ENCODE measurements around the gene SYNGR1.
A peak's percentile ranks its signal among the peaks of the same experiment; 100 is the strongest.

SYNGR1 gene

DNA sequence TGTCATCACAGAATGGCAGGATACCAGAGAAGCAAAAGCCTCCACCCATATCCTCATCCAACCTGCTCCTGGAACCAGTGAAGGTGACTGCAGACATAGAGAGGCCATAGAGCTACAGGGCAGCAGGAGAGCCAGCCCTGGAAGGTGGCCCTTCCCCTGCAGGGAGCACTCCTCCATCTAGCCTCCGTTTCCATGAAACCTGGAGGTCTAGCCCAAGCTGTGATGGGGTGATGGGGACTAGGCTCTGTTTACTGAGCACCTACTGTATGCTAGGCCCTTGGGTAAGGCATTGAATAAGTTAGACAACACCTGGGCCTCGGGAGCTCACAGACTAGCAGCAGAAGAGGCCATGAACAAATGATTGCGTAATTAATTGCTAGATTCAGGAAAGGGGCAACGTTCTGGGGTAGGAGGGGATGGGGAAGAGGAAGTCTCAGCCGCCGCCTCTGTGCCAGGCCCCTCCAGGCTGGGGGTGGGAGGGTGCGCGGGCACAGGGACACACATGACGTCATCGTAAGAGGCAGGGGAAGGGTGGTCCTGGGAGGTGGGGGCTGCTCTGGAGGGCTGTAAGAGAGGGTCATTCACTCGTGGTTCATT is 784 bp upstream of the SYNGR1 start:
- no peak overlapping the region for H2BK12ac ChIP-seq (ENCODE audit: low read length)
- peaks cover 1% of the 10 kb centered on the region for H3K9me3 ChIP-seq (ENCODE audit: insufficient read depth, low read depth, low read length)
- H4K91ac ChIP-seq (ENCODE audit: low read depth, low read length) = peak overlapping the region; percentile 48
- peak overlapping the region; percentile 82 for H2AFZ ChIP-seq (ENCODE audit: insufficient read depth, low read length, poor library complexity)
- peak overlapping the region; percentile 85 for H4K8ac ChIP-seq (ENCODE audit: low read depth, low read length)
- peak overlapping the region; percentile 76 for H4K12ac ChIP-seq (ENCODE audit: low read depth, low read length)
- H3K23ac ChIP-seq (ENCODE audit: low read length) = no peak overlapping the region
- peak overlapping the region; percentile 87 for H3K18ac ChIP-seq (ENCODE audit: low read length)
- no peak overlapping the region for H3K27ac ChIP-seq (ENCODE audit: low read depth, low read length)
- H2BK5ac ChIP-seq (ENCODE audit: low read depth, low read length, poor library complexity) = no peak overlapping the region
- no peak overlapping the region for H3K9ac ChIP-seq (ENCODE audit: low read length)
- H2BK120ac ChIP-seq (ENCODE audit: insufficient read depth, low read length, poor library complexity) = no peak overlapping the region
- H3K27me3 ChIP-seq (ENCODE audit: insufficient read depth, low read length) = no peaks in the 10 kb centered on the region
- H3K4me1 ChIP-seq (ENCODE audit: control insufficient read depth in 1 of 2, insufficient read depth in 2 of 2, low read length in 2 of 2) = peaks cover 26 to 31% of the 10 kb centered on the region in 2 experiments
- peaks cover 26% of the 10 kb centered on the region for H3K79me1 ChIP-seq (ENCODE audit: low read length)
- peak overlapping the region; percentile 78 for H3K4me3 ChIP-seq (ENCODE audit: low read depth, low read length)
- WGBS (ENCODE audit: extremely low coverage, insufficient coverage, insufficient read length) = no CpG with 5 or more reads among the region's 11 CpGs
- H3K79me2 ChIP-seq (ENCODE audit: control insufficient read depth, insufficient read depth, low read length, poor library complexity) = peaks cover 10% of the 10 kb centered on the region
- H3K4ac ChIP-seq (ENCODE audit: low read depth, low read length) = peak overlapping the region; percentile 49
- H3K36me3 ChIP-seq (ENCODE audit: control insufficient read depth in 1 of 2, insufficient read depth in 2 of 2, low read length in 2 of 2) = no peaks in the 10 kb centered on the region
- DNase-seq = no peak
- no peak overlapping the region for H2AK5ac ChIP-seq (ENCODE audit: low read length)
- peak overlapping the region; percentile 70 for H3K14ac ChIP-seq (ENCODE audit: low read length)
- H3K4me2 ChIP-seq (ENCODE audit: low read length) = peak overlapping the region; percentile 85

DNA sequence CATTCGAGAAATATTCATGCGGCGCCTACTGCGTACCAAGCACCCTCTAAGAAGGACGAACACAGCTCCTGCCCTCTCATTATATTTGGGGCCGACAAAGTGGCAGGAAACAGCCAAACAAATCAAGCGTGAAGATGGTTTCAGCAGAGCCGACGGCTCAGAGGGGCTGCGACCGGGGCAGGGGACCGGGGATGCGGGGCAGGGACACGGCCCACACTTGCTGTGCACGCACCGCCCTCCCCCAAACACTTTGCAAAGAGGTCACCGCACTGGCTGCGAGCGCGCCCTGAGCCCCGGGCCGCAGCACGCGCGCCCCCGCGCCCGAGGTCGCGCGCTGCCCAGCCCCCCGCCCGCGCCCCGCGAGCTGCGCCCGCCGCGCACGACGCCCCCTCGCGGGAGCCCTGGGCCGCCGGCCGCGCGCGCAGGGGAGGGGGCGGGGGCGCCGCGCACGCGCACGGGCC is 255 bp upstream of the SYNGR1 start:
- no peak overlapping the region for H2AK5ac ChIP-seq (ENCODE audit: low read length)
- H3K4me1 ChIP-seq (ENCODE audit: control insufficient read depth in 1 of 2, insufficient read depth in 2 of 2, low read length in 2 of 2) = peaks cover 26 to 31% of the 10 kb centered on the region in 2 experiments
- H3K27ac ChIP-seq (ENCODE audit: low read depth, low read length) = no peak overlapping the region
- peak overlapping the region; percentile 87 for H3K18ac ChIP-seq (ENCODE audit: low read length)
- H3K79me2 ChIP-seq (ENCODE audit: control insufficient read depth, insufficient read depth, low read length, poor library complexity) = peaks cover 10% of the 10 kb centered on the region
- peak overlapping the region; percentile 49 for H3K4ac ChIP-seq (ENCODE audit: low read depth, low read length)
- peak overlapping the region; percentile 48 for H4K91ac ChIP-seq (ENCODE audit: low read depth, low read length)
- H3K14ac ChIP-seq (ENCODE audit: low read length) = peak overlapping the region; percentile 70
- peaks cover 1% of the 10 kb centered on the region for H3K9me3 ChIP-seq (ENCODE audit: insufficient read depth, low read depth, low read length)
- H3K27me3 ChIP-seq (ENCODE audit: insufficient read depth, low read length) = no peaks in the 10 kb centered on the region
- H2BK12ac ChIP-seq (ENCODE audit: low read length) = peak overlapping the region; percentile 23
- H2BK5ac ChIP-seq (ENCODE audit: low read depth, low read length, poor library complexity) = peak overlapping the region; percentile 38
- peak overlapping the region; percentile 81 for H3K4me3 ChIP-seq (ENCODE audit: low read depth, low read length)
- peak overlapping the region; percentile 76 for H4K12ac ChIP-seq (ENCODE audit: low read depth, low read length)
- peaks cover 26% of the 10 kb centered on the region for H3K79me1 ChIP-seq (ENCODE audit: low read length)
- H2BK120ac ChIP-seq (ENCODE audit: insufficient read depth, low read length, poor library complexity) = peak overlapping the region; percentile 47
- H3K23ac ChIP-seq (ENCODE audit: low read length) = no peak overlapping the region
- H3K36me3 ChIP-seq (ENCODE audit: control insufficient read depth in 1 of 2, insufficient read depth in 2 of 2, low read length in 2 of 2) = no peaks in the 10 kb centered on the region
- peak overlapping the region; percentile 85 for H3K4me2 ChIP-seq (ENCODE audit: low read length)
- no peak overlapping the region for H3K9ac ChIP-seq (ENCODE audit: low read length)
- H2AFZ ChIP-seq (ENCODE audit: insufficient read depth, low read length, poor library complexity) = peak overlapping the region; percentile 82
- WGBS (ENCODE audit: extremely low coverage, insufficient coverage, insufficient read length) = no CpG with 5 or more reads among the region's 57 CpGs
- DNase-seq = peak in 1 of 2 donors; percentile 8
- peak overlapping the region; percentile 85 for H4K8ac ChIP-seq (ENCODE audit: low read depth, low read length)

DNA sequence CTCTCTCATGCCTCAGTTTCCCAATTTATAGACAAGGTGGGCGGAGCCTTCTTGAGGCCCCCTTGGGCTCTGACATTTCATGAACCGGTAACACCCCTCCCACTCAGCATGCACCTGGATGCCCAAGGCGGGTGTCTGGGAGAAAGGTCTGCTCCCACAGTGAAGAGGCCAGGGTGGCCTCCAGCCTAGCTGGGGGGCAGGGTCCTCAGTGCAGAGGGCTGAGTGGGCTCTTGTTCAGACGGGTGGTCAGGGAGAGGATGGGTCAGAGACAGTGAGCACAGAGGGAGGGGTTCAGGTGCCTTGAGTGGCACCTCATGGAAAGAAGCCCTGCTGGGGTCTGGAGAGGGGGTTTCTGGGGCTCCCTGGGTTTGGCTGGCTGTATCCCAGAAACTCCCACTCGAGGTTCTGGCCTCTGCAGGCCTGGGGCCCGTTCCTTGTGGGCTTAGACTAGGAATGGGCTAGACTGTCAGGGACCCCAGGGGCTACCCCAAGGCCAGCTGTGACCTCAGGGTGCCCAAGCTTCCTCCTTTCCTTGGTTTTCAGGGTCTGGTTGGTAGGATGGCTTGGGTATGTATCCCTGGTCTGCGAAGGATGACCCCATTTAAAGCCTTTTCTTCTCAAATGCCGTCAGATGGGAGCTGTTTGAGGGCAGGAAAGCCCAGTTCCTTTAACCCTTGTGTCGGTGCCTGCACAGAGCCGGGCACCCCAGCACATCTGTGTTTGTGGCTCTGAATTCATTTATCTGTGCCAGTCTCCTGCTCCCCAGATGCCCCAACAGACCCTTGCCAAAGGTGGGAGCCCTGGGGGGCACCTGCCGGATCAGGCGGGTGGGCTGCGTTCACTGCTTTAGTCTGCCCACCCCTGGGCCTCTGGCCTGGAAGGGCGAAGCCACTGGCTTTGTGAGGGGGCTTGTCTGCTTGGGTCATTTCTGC is 1.2 kb downstream of the SYNGR1 start:
- H3K18ac ChIP-seq (ENCODE audit: low read length) = peak overlapping the region; percentile 49
- peak overlapping the region; percentile 91 for H4K91ac ChIP-seq (ENCODE audit: low read depth, low read length)
- H2BK120ac ChIP-seq (ENCODE audit: insufficient read depth, low read length, poor library complexity) = peak overlapping the region; percentile 89
- peaks cover 10% of the 10 kb centered on the region for H3K79me2 ChIP-seq (ENCODE audit: control insufficient read depth, insufficient read depth, low read length, poor library complexity)
- H3K4me2 ChIP-seq (ENCODE audit: low read length) = peak overlapping the region; percentile 85
- H3K27me3 ChIP-seq (ENCODE audit: insufficient read depth, low read length) = no peaks in the 10 kb centered on the region
- no CpG with 5 or more reads among the region's 14 CpGs for WGBS (ENCODE audit: extremely low coverage, insufficient coverage, insufficient read length)
- peaks cover 1% of the 10 kb centered on the region for H3K9me3 ChIP-seq (ENCODE audit: insufficient read depth, low read depth, low read length)
- peak overlapping the region; percentile 83 for H2AK5ac ChIP-seq (ENCODE audit: low read length)
- peak overlapping the region; percentile 34 for H4K12ac ChIP-seq (ENCODE audit: low read depth, low read length)
- peak overlapping the region; percentile 77 for H2BK12ac ChIP-seq (ENCODE audit: low read length)
- peak overlapping the region; percentile 43 for H3K4ac ChIP-seq (ENCODE audit: low read depth, low read length)
- no peak overlapping the region for H3K9ac ChIP-seq (ENCODE audit: low read length)
- no peak overlapping the region for H3K4me3 ChIP-seq (ENCODE audit: low read depth, low read length)
- peaks cover 26 to 31% of the 10 kb centered on the region in 2 experiments for H3K4me1 ChIP-seq (ENCODE audit: control insufficient read depth in 1 of 2, insufficient read depth in 2 of 2, low read length in 2 of 2)
- no peak overlapping the region for H3K23ac ChIP-seq (ENCODE audit: low read length)
- peak overlapping the region; percentile 94 for H3K14ac ChIP-seq (ENCODE audit: low read length)
- H2AFZ ChIP-seq (ENCODE audit: insufficient read depth, low read length, poor library complexity) = peak overlapping the region; percentile 26
- H4K8ac ChIP-seq (ENCODE audit: low read depth, low read length) = peak overlapping the region; percentile 82
- DNase-seq = peak in 1 of 2 donors; percentile 27
- H2BK5ac ChIP-seq (ENCODE audit: low read depth, low read length, poor library complexity) = peak overlapping the region; percentile 74
- peaks cover 26% of the 10 kb centered on the region for H3K79me1 ChIP-seq (ENCODE audit: low read length)
- no peaks in the 10 kb centered on the region for H3K36me3 ChIP-seq (ENCODE audit: control insufficient read depth in 1 of 2, insufficient read depth in 2 of 2, low read length in 2 of 2)
- peak overlapping the region; percentile 70 for H3K27ac ChIP-seq (ENCODE audit: low read depth, low read length)

DNA sequence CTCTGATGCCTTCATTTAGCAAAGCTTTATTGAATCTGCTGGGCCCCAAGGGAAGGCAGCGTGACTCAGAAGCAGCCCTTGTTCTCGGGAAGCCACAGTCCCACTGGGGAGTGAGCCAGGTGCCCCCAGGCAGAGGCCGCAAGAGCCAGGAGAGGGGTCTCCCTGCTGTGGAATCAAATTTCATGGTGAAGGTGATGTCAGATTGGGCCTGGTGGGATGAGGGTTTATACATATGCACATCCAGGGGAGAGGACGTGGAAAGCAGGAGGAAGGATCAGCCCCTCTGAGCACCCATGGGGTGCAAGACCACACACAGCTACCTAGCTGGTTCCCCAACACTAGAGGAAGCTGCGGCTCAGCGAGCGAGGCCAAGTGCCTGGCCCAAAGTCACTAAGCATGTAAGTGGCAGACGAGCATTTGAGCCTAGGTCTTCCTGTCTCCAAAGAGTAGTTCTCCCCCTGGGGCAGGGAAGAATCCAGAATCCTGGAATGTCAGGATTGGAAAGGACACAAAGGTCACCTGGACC is 2.0 kb downstream of the SYNGR1 start:
- no CpG with 5 or more reads among the region's 8 CpGs for WGBS (ENCODE audit: extremely low coverage, insufficient coverage, insufficient read length)
- H3K36me3 ChIP-seq (ENCODE audit: control insufficient read depth in 1 of 2, insufficient read depth in 2 of 2, low read length in 2 of 2) = no peaks in the 10 kb centered on the region
- H3K14ac ChIP-seq (ENCODE audit: low read length) = no peak overlapping the region
- no peaks in the 10 kb centered on the region for H3K27me3 ChIP-seq (ENCODE audit: insufficient read depth, low read length)
- no peak overlapping the region for H4K12ac ChIP-seq (ENCODE audit: low read depth, low read length)
- no peak overlapping the region for H3K23ac ChIP-seq (ENCODE audit: low read length)
- no peak overlapping the region for H3K4me3 ChIP-seq (ENCODE audit: low read depth, low read length)
- peak overlapping the region; percentile 16 for H3K4me2 ChIP-seq (ENCODE audit: low read length)
- no peak overlapping the region for H2BK120ac ChIP-seq (ENCODE audit: insufficient read depth, low read length, poor library complexity)
- H3K79me2 ChIP-seq (ENCODE audit: control insufficient read depth, insufficient read depth, low read length, poor library complexity) = peaks cover 10% of the 10 kb centered on the region
- H3K4me1 ChIP-seq (ENCODE audit: control insufficient read depth in 1 of 2, insufficient read depth in 2 of 2, low read length in 2 of 2) = peaks cover 26 to 31% of the 10 kb centered on the region in 2 experiments
- H3K9ac ChIP-seq (ENCODE audit: low read length) = no peak overlapping the region
- H3K4ac ChIP-seq (ENCODE audit: low read depth, low read length) = no peak overlapping the region
- peak overlapping the region; percentile 56 for H4K8ac ChIP-seq (ENCODE audit: low read depth, low read length)
- peak overlapping the region; percentile 91 for H4K91ac ChIP-seq (ENCODE audit: low read depth, low read length)
- no peak overlapping the region for H2AFZ ChIP-seq (ENCODE audit: insufficient read depth, low read length, poor library complexity)
- H3K27ac ChIP-seq (ENCODE audit: low read depth, low read length) = peak overlapping the region; percentile 70
- H3K9me3 ChIP-seq (ENCODE audit: insufficient read depth, low read depth, low read length) = peaks cover 1% of the 10 kb centered on the region
- H2AK5ac ChIP-seq (ENCODE audit: low read length) = peak overlapping the region; percentile 83
- peak overlapping the region; percentile 49 for H3K18ac ChIP-seq (ENCODE audit: low read length)
- H3K79me1 ChIP-seq (ENCODE audit: low read length) = peaks cover 26% of the 10 kb centered on the region
- peak in 1 of 2 donors; percentile 14 for DNase-seq
- peak overlapping the region; percentile 2 for H2BK5ac ChIP-seq (ENCODE audit: low read depth, low read length, poor library complexity)
- peak overlapping the region; percentile 7 for H2BK12ac ChIP-seq (ENCODE audit: low read length)

All from trophoblast cell (in vitro differentiated cells and primary cell).